Activated CD4-positive, CD25-positive, alpha-beta regulatory T cell treated with anti-CD3 and anti-CD28 coated beads, Interleukin-2, amount 50 U/mL, for 16 hours (primary cell): ENCODE results near the gene AVPI1.
"Not testable (repeated sequence)": the region's sequence is repeated elsewhere in the genome, so short reads cannot be mapped to it uniquely, and the experiment has no call there.

Experiments used
- DNase-seq: peaks from one replicate; pipeline ENCODE4 v3.0.0-alpha.2; 2020; ENCODE audit warnings: low read depth, low spot score

Gene AVPI1

GRCh38 chr10:97711640-97712572 is 24.9 kb upstream of the AVPI1 start:
- no peak for DNase-seq

GRCh38 chr10:97708976-97709946 is 22.2 kb upstream of the AVPI1 start:
- no peak for DNase-seq

- DNase-seq: no peak
Measured at GRCh38 chr10:97708167-97708566, 21.1 kb upstream of the AVPI1 start.

- DNase-seq: no peak
Measured at GRCh38 chr10:97707134-97707861, 20.3 kb upstream of the AVPI1 start.

- DNase-seq: no peak
Measured at GRCh38 chr10:97705006-97705670, 18.1 kb upstream of the AVPI1 start.

GRCh38 chr10:97704341-97704740 is 17.3 kb upstream of the AVPI1 start:
- DNase-seq: no peak

- DNase-seq: no peak
Measured at GRCh38 chr10:97703398-97704067, 16.5 kb upstream of the AVPI1 start.

GRCh38 chr10:97701438-97702069 is 14.5 kb upstream of the AVPI1 start:
- peak; percentile 11 for DNase-seq

- DNase-seq: not testable (repeated sequence)
Measured at GRCh38 chr10:97698072-97698655, 11.1 kb upstream of the AVPI1 start.

- DNase-seq: no peak
Measured at GRCh38 chr10:97690133-97690532, 3.1 kb upstream of the AVPI1 start.

GRCh38 chr10:97689559-97690020 is 2.5 kb upstream of the AVPI1 start:
- no peak for DNase-seq

- no peak for DNase-seq
Measured at GRCh38 chr10:97687785-97688781, 1.0 kb upstream of the AVPI1 start.

GRCh38 chr10:97686301-97686961 is 610 bp downstream of the AVPI1 start:
- DNase-seq: no peak

GRCh38 chr10:97685395-97685958 is 1.6 kb downstream of the AVPI1 start:
- DNase-seq: no peak

- DNase-seq: no peak
Measured at GRCh38 chr10:97684866-97685394, 2.1 kb downstream of the AVPI1 start.

GRCh38 chr10:97684368-97684713 is 2.7 kb downstream of the AVPI1 start:
- DNase-seq: not testable (repeated sequence)
